GM11168 (cell line): ENCODE data around the gene OR6K2.
"Not testable (repeated sequence)": the region's sequence is repeated elsewhere in the genome, so short reads cannot be mapped to it uniquely, and the experiment has no call there.

Experiments used
- in situ Hi-C: fragments of 300-500 bp; cut with MboI; formaldehyde crosslinking; loops from one replicate; pipeline ENCODE4 v1.12.0; 2022; ENCODE audit warnings: low sequenced_read_pairs; ENCODE audit not compliant: unreplicated experiment

OR6K2 gene

GRCh38 chr1:158700552-158700951, at the start of gene OR6K2:
OR6K2 (minus strand) TSS chr1:158700652; CDS start chr1:158700652, 0 bp downstream.
- in situ Hi-C loops: no loop called here

GRCh38 chr1:158735848-158736247, 35.4 kb upstream of the OR6K2 start:
- in situ Hi-C loops: no loop called here

DNA sequence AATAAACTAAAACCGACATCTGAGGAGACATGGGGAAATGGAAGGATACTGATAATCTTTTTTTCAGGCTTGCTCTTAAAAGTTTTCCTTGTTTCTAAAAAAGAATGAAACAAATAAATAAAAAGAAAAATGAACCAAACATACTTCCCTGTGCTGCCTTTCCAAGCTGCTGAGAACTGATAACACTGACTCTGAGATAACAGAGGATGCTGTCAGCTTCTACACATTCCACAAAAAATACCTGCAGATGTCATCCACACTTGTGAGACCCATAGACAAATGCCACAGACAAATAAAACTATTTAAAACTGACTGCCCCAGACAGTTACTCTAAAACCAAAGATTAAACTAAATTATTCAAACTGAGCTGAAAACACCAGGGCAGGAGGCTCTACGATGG, 32.1 kb upstream of the OR6K2 start:
- in situ Hi-C loops: no loop called here

DNA sequence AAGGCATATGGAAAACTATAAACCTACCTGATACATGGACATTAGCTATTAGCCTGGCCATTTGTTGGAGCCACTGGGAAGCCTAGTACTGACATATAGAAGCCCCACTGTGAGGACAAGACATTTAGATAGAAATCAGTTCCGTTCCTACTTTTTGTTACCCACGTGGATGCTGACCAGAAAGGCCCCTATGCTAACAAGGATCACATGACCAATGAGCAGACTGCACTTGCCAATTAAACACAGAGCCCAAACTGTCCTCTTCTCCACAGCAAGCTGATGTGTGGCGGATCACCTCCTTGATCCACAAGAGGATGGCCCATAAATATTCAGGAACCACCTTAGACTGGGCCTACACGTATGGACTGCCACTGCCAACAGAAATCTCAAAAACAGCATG, 31.3 kb upstream of the OR6K2 start:
- in situ Hi-C loops: no loop called here

DNA sequence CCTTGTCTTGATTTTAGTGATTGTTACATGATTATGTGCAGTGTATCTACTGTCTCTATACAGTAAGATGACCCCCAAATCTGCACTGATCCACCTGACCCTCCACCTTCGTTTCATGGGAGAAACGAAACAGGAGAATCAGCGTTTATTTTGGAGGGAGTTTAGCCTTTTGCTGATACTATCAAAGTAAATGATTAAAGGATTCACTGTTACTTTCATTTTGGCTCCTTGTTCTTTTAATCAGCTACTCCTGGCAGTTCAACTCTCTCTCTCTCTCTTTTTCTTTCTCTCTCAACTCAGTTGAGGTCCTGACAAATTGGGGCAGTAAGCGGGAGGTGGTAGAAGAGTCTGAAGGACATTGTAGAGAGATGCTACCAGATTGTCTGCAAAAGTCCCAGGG, 30.0 kb upstream of the OR6K2 start:
- in situ Hi-C loops: no loop called here

DNA sequence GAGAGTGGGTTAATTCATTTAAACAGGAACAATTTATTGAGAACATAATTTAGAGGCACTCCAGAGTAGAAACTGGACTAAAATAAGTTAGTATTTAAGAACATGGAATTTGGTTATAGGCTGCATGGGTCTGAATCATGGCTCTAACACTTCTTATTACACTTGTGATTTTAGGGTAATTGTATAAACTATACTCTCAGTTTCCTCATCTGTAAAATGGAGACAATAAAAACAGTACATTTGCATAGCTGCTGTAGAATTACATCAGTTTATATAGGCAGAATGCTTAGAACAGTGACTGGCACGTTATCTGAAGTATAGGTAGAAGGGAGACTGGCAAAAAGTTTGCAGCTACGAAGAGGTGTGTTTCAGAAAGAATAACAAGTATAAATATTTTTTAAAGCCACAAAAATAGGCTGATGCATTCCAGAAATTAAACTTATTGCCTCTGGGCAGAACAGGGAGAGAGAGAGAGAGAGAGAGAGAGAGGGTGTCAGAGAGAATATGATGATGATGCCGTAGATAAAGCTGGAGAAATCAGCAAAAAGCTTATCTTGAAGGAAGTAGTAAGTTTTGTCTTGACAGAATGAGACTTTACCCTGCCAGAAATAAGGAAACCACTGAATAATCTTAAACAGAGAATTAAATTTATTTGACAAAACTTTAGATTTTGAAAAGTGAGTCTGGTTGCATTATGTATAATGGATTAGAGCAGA, 28.2 kb upstream of the OR6K2 start:
- in situ Hi-C loops: no loop called here

- in situ Hi-C loops: no loop called here
These were observed 24.0 kb upstream of the OR6K2 start for GRCh38 chr1:158724442-158724841.

- in situ Hi-C loops: no loop called here
These were observed 20.2 kb upstream of the OR6K2 start, which contains the start of gene OR6K3 for GRCh38 chr1:158720620-158721019. OR6K3 (minus strand) TSS chr1:158720720; CDS start chr1:158718115, 2,605 bp downstream.

DNA sequence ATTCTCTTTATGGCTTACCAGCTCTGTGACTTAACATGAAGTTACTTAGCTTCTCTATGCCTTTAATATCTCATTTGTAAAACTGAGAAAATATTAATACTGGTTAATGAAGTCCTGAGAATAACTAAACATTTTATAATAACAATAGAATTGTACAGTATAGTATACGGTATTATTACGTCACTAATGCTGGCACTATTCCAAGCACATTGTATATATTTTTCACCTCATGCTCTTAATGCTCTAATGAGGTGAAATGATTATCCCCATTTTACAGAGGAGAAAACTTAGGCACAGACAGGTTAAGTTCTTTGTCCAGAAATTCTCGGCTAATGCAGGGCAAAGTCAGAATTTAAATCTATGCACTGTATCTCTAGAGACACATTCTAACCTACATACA, 19.2 kb upstream of the OR6K2 start:
- in situ Hi-C loops: no loop called here

DNA sequence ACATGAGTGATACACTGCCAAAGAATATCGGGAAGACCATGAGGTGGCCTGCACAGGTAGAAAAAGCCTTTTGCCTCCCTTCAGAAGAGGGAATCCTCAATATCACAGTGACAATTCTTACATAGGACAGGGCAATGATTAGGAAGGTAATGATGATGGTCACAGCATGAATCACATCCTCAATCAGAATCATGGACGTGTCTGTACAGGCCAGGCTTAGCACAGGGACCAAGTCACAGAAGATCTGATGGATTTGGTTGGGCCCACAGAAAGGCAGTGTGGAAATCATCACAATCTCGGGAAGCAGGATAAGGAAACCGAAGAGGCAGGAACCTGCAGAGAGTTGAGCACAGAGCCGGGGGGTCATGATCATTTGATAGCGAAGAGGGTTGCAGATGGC, 16.9 kb upstream of the OR6K2 start:
- in situ Hi-C loops: no loop called here

DNA sequence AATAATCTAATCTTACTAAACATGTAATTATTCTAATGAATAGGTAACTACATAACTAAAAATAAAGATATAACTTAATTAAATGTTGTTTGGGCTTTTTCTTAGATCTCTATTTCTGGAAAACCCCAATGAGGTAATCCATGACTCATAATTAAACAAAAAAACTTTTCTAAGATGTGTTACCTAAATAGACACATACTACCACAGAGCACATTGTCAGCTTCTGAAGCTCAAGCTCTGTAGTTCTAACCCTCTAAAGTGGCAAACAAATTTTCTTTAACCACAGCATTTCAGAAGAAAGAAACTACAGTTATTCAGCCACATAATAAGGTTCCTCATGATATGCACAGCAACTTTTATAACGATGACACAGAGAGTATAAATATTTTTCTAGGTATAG, 15.9 kb upstream of the OR6K2 start:
- in situ Hi-C loops: no loop called here

DNA sequence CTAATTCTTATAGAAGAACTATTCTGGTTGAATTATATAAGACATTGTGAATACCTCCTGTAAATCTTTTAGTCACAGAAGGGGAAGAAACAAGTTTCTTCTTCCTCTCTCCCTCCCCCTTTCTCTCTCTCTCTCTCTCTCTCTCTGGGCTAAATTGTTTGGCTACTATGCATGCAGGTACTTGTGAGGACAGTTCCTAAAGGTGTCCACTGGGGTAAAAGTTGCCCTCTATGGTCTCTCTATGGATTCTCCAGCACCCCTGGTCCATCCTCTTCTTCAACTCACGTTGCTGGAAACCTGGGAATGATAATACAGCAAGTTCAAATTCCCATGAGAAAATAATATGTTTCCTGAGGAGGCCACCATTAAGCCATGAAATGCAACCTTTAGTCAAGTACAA, 14.3 kb upstream of the OR6K2 start:
- in situ Hi-C loops: no loop called here

DNA sequence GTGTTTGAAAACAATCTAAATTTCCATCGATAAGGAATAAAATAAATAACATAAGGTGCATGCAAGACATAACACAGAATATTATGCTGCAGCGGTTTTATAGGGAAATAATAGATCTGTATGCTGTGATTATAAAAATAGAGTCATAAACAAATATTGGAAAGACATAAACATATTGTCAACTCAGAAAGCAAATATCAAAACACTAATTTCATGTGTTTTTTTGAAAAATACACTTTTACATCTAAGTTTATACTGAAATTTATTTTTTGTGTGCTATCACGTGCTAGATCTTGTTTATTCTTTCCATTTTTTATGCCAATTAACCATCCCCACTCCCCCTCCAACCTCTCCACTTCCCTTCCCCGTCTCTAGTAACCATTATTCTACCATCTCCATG, 10.6 kb upstream of the OR6K2 start:
- in situ Hi-C loops: no loop called here

- in situ Hi-C loops: no loop called here
These were observed 5.6 kb upstream of the OR6K2 start for GRCh38 chr1:158706096-158706495.

DNA sequence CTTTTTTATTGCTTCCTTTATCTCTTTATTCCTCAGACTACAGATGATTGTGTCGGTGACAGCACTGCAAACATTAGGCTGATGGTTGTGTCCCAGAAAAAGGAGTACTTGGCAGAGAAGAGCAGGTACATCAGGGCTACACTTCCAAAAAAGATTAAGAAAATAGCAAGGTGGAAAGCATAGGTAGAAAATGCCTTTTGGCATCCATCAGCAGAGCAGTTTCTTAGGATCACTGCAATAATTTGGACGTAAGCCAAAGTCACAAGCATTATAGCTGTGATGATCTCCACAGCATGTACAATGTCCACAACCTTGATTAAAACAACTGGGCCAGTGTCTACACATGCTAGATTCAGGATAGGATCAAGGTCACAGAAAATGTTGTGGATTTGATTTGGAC, 5.9 kb downstream of the OR6K2 start:
- in situ Hi-C loops: no loop called here

GRCh38 chr1:158692356-158692755, 8.1 kb downstream of the OR6K2 start:
- in situ Hi-C loops: no loop called here

DNA sequence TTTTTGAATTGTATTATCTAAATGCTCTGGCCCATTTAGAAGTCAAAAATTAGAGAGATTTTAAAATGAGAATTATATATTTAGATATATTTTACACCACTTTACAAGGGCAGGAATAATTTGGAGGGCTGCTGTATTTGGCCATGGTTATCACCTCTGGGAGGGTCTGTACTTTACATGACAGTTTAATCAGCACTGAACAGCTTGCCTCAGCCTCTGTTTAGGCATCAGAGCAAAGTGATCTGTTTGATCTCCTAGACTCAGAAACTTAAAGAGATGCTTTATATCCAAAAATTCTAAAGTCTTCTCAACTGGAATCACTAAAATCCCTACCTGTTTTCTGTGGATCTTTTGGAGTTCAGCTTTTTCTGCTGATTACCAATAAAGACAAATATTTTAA, 8.5 kb downstream of the OR6K2 start:
- in situ Hi-C loops: no loop called here

GRCh38 chr1:158691149-158691548, 9.3 kb downstream of the OR6K2 start:
- in situ Hi-C loops: not testable (repeated sequence)

DNA sequence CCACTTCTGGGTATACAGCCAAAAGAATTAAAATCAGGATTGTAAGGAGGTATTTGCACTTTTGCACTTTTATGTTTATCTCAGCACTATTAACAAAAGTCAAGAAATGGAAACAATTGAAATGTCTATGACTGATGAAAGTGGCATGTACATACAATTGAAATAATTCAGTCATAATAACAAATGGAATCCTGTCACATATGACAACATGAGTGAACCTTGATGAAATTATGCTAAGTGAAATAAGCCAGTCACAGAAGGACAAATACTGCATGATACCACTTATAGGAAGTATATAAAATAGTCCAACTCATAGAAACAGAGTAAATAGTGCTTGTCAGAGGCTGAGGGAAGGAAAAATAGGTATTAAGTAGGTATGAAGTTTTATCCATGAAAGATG, 10.6 kb downstream of the OR6K2 start:
- in situ Hi-C loops: no loop called here

GRCh38 chr1:158689110-158689509, 11.3 kb downstream of the OR6K2 start:
- in situ Hi-C loops: no loop called here

- in situ Hi-C loops: not testable (repeated sequence)
These were observed 12.1 kb downstream of the OR6K2 start for GRCh38 chr1:158688343-158688742.

DNA sequence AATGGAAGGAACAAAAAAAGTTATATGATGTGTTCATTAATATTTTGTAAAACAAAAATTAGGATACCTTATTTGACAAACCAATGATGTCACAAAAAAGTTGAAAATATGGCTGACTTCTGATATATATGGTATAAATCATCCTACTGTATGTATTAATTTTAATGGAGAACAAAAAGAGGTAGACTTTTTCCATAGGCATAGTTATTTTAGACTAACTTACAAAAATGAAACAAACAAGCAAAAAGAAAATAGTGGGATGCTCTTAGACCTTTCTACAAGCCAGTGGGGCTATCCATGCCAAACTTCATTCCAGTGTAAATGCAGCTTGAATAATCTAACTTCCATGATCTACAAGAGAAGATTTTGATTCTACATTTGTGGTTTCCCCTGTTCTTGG, 13.4 kb downstream of the OR6K2 start:
- in situ Hi-C loops: no loop called here
